ENCODE results near the gene PNPLA5.

PNPLA5 gene

GRCh38 chr22:43891360-43892182, at the start of gene PNPLA5:
TSS of gene PNPLA5 (minus strand) at chr22:43892013. CDS start at chr22:43891880, 133 bp downstream.
- no peak for DNase-seq (ENCODE audit: extremely low read depth, low read depth)
- peak within 1 kb of the TSS; percentile 27 for H3K4me3 ChIP-seq (replicated peaks; ENCODE audit: low read depth, low read length)
- TF ChIP-seq CTCF (IDR thresholded peaks at IDR 0.05; ENCODE audit: low read depth, low read length, missing control alignments) = no peak

GRCh38 chr22:43941449-43941848, 49.6 kb upstream of the PNPLA5 start:
- DNase-seq (ENCODE audit: extremely low read depth, low read depth) = no peak
- no peak for TF ChIP-seq CTCF (IDR thresholded peaks at IDR 0.05; ENCODE audit: low read depth, low read length, missing control alignments)
- no peak overlapping the region for H3K4me3 ChIP-seq (replicated peaks; ENCODE audit: low read depth, low read length)

GRCh38 chr22:43931771-43932170, 40.0 kb upstream of the PNPLA5 start:
- no peak overlapping the region for H3K4me3 ChIP-seq (replicated peaks; ENCODE audit: low read depth, low read length)
- no peak for TF ChIP-seq CTCF (IDR thresholded peaks at IDR 0.05; ENCODE audit: low read depth, low read length, missing control alignments)
- DNase-seq (ENCODE audit: extremely low read depth, low read depth) = no peak

- DNase-seq (ENCODE audit: extremely low read depth, low read depth) = no peak
- H3K4me3 ChIP-seq (replicated peaks; ENCODE audit: low read depth, low read length) = no peak overlapping the region
- TF ChIP-seq CTCF (IDR thresholded peaks at IDR 0.05; ENCODE audit: low read depth, low read length, missing control alignments) = no peak
These were observed 37.1 kb upstream of the PNPLA5 start for GRCh38 chr22:43928908-43929307.

- TF ChIP-seq CTCF (IDR thresholded peaks at IDR 0.05; ENCODE audit: low read depth, low read length, missing control alignments) = no peak
- no peak for DNase-seq (ENCODE audit: extremely low read depth, low read depth)
These were observed 36.7 kb upstream of the PNPLA5 start for GRCh38 chr22:43928468-43928867.

GRCh38 chr22:43926349-43926710, 34.5 kb upstream of the PNPLA5 start:
- no peak for TF ChIP-seq CTCF (IDR thresholded peaks at IDR 0.05; ENCODE audit: low read depth, low read length, missing control alignments)
- no peak for DNase-seq (ENCODE audit: extremely low read depth, low read depth)
- no peak overlapping the region for H3K4me3 ChIP-seq (replicated peaks; ENCODE audit: low read depth, low read length)

More at GRCh38 chr22:43928468-43928867, 36.7 kb upstream of the PNPLA5 start:
- no peak overlapping the region for H3K4me3 ChIP-seq (replicated peaks; ENCODE audit: low read depth, low read length)
